SJCRH30 (cell line): Measurements from ENCODE around the gene SLAIN2. TPM values are rescaled to one million over a fixed set of nuclear protein-coding genes. Genes with fewer than 3 reads are reported as not detected.

ENCODE experiments used
- DNase-seq, 2 experiments: peaks; one replicate each; pipeline ENCODE4 v3.0.0-alpha.2; 2015 to 2020
- H3K27ac ChIP-seq: fragments of 250-450 bp; sonication (Bioruptor Pico); 2 replicates; pipeline ENCODE4 v1.5.1; 2020; ENCODE audit warnings: mild to moderate bottlenecking, moderate library complexity
- H3K27me3 ChIP-seq: fragments of 250-450 bp; sonication (Bioruptor Pico); 2 replicates; pipeline ENCODE4 v1.5.1; 2020; ENCODE audit warnings: mild to moderate bottlenecking, moderate library complexity
- H3K36me3 ChIP-seq: fragments of 250-450 bp; sonication (Bioruptor Pico); 2 replicates; pipeline ENCODE4 v1.5.1; 2020; ENCODE audit warnings: mild to moderate bottlenecking, moderate library complexity
- H3K4me1 ChIP-seq: fragments of 250-450 bp; sonication (Bioruptor Pico); 2 replicates; pipeline ENCODE4 v1.5.1; 2020; ENCODE audit warnings: mild to moderate bottlenecking, moderate library complexity
- H3K4me3 ChIP-seq: fragments of 250-450 bp; sonication (Bioruptor Pico); 2 replicates; pipeline ENCODE4 v1.5.1; 2020; ENCODE audit warnings: mild to moderate bottlenecking, moderate library complexity
- H3K9me3 ChIP-seq: fragments of 250-450 bp; sonication (Bioruptor Pico); replicated peaks from 2 replicates; pipeline ENCODE4 v1.5.1; 2020; ENCODE audit warnings: mild to moderate bottlenecking, moderate library complexity
- total RNA-seq: library from RNA; depleted of rRNA; stranded (reverse); fragments of >200 nt; shearing (Covaris generic); gene quantifications from 2 replicates; pipeline ENCODE4 v1.2.3, GENCODE V29; 2014; rRNA removed

Gene SLAIN2
- total RNA-seq, 1 experiment from 2014 or later: 145 TPM

DNA sequence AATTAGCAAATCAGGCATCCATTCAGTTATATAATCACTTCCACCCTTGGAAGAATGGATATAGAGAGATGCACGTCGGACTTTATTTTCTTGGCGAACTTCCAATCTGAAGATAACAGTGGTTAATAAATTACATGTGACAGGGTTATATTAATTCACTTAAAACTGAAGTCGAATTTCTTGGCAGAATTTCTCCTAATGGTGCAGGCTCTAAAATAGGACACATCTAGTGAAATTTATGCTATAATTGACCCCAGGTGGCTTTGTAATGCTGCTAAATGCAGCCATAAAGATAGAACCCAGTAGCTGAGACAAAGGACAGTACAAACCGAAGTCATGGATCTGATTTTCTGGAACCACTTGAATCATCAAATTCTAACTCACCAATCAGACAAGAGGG lies 121.0 kb downstream of the SLAIN2 start:
- Histone ChIP-seq H3K4me3 (no peak overlapping the region), H3K36me3 (no peaks in the 10 kb centered on the region), H3K27me3 (no peaks in the 10 kb centered on the region), H3K9me3 (no peaks in the 10 kb centered on the region), H3K4me1 (no peaks in the 10 kb centered on the region), H3K27ac (no peak overlapping the region)
- DNase-seq: no peak

GRCh38 chr4:48467442-48467841 lies 126.1 kb downstream of the SLAIN2 start:
- no peak overlapping the region for H3K27ac ChIP-seq
- peak; percentile 17 to 27 for DNase-seq
- no peak overlapping the region for H3K4me3 ChIP-seq
- H3K36me3 ChIP-seq: no peaks in the 10 kb centered on the region
- no peaks in the 10 kb centered on the region; the same call in 1 of the 2 replicates for H3K4me1 ChIP-seq
- no peaks in the 10 kb centered on the region for H3K9me3 ChIP-seq
- H3K27me3 ChIP-seq: no peaks in the 10 kb centered on the region

GRCh38 chr4:48467891-48468290 lies 126.6 kb downstream of the SLAIN2 start:
- Histone ChIP-seq H3K27me3 (no peaks in the 10 kb centered on the region), H3K9me3 (no peaks in the 10 kb centered on the region), H3K4me3 (no peak overlapping the region), H3K4me1 (no peaks in the 10 kb centered on the region; the same call in 1 of the 2 replicates), H3K36me3 (no peaks in the 10 kb centered on the region), H3K27ac (no peak overlapping the region)
- no peak for DNase-seq

GRCh38 chr4:48470137-48470536 lies 128.8 kb downstream of the SLAIN2 start:
- Histone ChIP-seq H3K4me1 (peaks cover 4% of the 10 kb centered on the region; the same call in 1 of the 2 replicates), H3K27me3 (no peaks in the 10 kb centered on the region), H3K4me3 (no peak overlapping the region), H3K27ac (no peak overlapping the region), H3K9me3 (no peaks in the 10 kb centered on the region), H3K36me3 (no peaks in the 10 kb centered on the region)
- DNase-seq: no peak

GRCh38 chr4:48470570-48470969 lies 129.2 kb downstream of the SLAIN2 start:
- Histone ChIP-seq H3K27ac (no peak overlapping the region), H3K4me1 (peaks cover 5% of the 10 kb centered on the region; the same call in 1 of the 2 replicates)
- no peak for DNase-seq

DNA sequence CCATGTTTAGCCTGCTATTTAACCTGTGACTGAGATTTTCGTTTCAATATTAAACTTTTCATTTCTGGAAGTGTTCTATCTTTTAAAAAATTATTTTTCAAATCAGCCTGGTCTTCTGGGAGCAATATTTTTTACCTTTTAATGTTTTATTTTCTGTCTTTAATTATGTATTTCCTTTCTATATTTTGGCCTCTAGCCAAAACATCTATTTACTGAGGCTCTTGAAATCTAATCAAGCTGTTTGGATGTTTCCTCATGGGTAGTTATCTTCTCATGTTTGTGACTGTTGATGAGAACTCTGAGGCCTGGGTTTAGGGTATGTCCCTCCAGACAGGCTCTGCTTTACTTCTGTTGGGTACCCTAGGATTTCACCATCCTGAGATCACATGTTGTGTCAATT lies 131.5 kb downstream of the SLAIN2 start:
- no peak overlapping the region for H3K4me3 ChIP-seq
- H3K27ac ChIP-seq: no peak overlapping the region
- DNase-seq: no peak
- no peaks in the 10 kb centered on the region; the same call in 1 of the 2 replicates for H3K9me3 ChIP-seq
- peaks cover 5% of the 10 kb centered on the region; the same call in 1 of the 2 replicates for H3K4me1 ChIP-seq
- no peaks in the 10 kb centered on the region for H3K36me3 ChIP-seq
- no peaks in the 10 kb centered on the region for H3K27me3 ChIP-seq

More at GRCh38 chr4:48470570-48470969, 129.2 kb downstream of the SLAIN2 start:
- Histone ChIP-seq H3K4me3 (no peak overlapping the region), H3K36me3 (no peaks in the 10 kb centered on the region), H3K9me3 (no peaks in the 10 kb centered on the region), H3K27me3 (no peaks in the 10 kb centered on the region)

DNA sequence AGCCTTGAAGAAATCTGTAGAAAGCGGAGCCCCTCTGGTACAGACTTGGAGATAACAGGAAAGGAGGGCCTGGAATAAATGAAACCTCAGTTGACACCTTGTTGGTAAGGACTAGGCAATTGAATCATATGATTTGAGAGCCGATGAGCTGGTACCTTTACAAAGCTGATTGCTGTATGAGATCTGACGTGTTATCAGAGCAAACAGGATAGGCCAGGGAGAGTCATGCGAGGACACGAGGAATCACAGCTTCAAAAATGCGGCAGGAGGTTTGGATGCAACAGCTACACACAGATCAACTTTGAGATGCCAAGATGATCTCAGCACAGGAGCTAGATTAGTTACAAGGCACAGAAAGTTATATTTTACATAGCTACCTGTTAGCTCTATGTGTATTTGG lies 134.4 kb downstream of the SLAIN2 start:
- no peak for DNase-seq
- Histone ChIP-seq H3K27me3 (no peaks in the 10 kb centered on the region), H3K36me3 (no peaks in the 10 kb centered on the region), H3K4me3 (no peak overlapping the region), H3K27ac (no peak overlapping the region), H3K9me3 (no peaks in the 10 kb centered on the region; the same call in 1 of the 2 replicates), H3K4me1 (peaks cover 5% of the 10 kb centered on the region; the same call in 1 of the 2 replicates)

Other genes starting within 250 kb of the SLAIN2 start
- gene TXK, start 207.3 kb upstream of the SLAIN2 start, total RNA-seq: 0.35 and 1.1 TPM in 2 replicates
- gene TEC, start 71.7 kb upstream of the SLAIN2 start, total RNA-seq: 8.4 and 11.0 TPM in 2 replicates
- gene SLC10A4, start 141.8 kb downstream of the SLAIN2 start, total RNA-seq: not detected in 2 replicates
- gene ZAR1, start 148.7 kb downstream of the SLAIN2 start, total RNA-seq: 0.10 TPM in 1 of 2 replicates, not detected in the other